ENCODE results near the gene CDKAL1. TPM values are rescaled to one million over a fixed set of nuclear protein-coding genes. Genes with fewer than 3 reads are reported as not detected.

CDKAL1 gene
- total and polyA plus RNA-seq, 2 of the 8 experiments (the other 6 are each of a cell fraction or from before 2014, with no cell fraction given) = 8.4 to 24.6 TPM

DNA sequence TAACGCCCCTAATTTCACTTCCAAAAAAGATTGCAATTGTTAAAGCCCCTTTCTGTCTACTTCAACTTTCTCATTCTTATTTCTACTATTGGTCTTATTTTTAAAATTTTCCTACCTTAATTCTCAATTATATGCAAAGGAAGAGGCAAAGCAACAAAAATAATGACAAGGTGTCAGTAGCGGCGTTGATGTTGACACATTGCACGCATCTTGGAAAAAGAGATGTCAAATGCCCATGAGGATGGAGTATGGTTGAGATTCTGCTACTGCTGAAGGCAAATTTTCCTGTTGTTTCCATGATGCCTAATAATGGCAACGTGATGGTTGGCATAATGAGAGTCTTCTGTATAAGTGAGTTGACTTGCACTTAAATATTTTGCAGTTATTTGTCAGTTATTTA, 258.9 kb downstream of the CDKAL1 start (continued):
- TF ChIP-seq, protein P1, sequence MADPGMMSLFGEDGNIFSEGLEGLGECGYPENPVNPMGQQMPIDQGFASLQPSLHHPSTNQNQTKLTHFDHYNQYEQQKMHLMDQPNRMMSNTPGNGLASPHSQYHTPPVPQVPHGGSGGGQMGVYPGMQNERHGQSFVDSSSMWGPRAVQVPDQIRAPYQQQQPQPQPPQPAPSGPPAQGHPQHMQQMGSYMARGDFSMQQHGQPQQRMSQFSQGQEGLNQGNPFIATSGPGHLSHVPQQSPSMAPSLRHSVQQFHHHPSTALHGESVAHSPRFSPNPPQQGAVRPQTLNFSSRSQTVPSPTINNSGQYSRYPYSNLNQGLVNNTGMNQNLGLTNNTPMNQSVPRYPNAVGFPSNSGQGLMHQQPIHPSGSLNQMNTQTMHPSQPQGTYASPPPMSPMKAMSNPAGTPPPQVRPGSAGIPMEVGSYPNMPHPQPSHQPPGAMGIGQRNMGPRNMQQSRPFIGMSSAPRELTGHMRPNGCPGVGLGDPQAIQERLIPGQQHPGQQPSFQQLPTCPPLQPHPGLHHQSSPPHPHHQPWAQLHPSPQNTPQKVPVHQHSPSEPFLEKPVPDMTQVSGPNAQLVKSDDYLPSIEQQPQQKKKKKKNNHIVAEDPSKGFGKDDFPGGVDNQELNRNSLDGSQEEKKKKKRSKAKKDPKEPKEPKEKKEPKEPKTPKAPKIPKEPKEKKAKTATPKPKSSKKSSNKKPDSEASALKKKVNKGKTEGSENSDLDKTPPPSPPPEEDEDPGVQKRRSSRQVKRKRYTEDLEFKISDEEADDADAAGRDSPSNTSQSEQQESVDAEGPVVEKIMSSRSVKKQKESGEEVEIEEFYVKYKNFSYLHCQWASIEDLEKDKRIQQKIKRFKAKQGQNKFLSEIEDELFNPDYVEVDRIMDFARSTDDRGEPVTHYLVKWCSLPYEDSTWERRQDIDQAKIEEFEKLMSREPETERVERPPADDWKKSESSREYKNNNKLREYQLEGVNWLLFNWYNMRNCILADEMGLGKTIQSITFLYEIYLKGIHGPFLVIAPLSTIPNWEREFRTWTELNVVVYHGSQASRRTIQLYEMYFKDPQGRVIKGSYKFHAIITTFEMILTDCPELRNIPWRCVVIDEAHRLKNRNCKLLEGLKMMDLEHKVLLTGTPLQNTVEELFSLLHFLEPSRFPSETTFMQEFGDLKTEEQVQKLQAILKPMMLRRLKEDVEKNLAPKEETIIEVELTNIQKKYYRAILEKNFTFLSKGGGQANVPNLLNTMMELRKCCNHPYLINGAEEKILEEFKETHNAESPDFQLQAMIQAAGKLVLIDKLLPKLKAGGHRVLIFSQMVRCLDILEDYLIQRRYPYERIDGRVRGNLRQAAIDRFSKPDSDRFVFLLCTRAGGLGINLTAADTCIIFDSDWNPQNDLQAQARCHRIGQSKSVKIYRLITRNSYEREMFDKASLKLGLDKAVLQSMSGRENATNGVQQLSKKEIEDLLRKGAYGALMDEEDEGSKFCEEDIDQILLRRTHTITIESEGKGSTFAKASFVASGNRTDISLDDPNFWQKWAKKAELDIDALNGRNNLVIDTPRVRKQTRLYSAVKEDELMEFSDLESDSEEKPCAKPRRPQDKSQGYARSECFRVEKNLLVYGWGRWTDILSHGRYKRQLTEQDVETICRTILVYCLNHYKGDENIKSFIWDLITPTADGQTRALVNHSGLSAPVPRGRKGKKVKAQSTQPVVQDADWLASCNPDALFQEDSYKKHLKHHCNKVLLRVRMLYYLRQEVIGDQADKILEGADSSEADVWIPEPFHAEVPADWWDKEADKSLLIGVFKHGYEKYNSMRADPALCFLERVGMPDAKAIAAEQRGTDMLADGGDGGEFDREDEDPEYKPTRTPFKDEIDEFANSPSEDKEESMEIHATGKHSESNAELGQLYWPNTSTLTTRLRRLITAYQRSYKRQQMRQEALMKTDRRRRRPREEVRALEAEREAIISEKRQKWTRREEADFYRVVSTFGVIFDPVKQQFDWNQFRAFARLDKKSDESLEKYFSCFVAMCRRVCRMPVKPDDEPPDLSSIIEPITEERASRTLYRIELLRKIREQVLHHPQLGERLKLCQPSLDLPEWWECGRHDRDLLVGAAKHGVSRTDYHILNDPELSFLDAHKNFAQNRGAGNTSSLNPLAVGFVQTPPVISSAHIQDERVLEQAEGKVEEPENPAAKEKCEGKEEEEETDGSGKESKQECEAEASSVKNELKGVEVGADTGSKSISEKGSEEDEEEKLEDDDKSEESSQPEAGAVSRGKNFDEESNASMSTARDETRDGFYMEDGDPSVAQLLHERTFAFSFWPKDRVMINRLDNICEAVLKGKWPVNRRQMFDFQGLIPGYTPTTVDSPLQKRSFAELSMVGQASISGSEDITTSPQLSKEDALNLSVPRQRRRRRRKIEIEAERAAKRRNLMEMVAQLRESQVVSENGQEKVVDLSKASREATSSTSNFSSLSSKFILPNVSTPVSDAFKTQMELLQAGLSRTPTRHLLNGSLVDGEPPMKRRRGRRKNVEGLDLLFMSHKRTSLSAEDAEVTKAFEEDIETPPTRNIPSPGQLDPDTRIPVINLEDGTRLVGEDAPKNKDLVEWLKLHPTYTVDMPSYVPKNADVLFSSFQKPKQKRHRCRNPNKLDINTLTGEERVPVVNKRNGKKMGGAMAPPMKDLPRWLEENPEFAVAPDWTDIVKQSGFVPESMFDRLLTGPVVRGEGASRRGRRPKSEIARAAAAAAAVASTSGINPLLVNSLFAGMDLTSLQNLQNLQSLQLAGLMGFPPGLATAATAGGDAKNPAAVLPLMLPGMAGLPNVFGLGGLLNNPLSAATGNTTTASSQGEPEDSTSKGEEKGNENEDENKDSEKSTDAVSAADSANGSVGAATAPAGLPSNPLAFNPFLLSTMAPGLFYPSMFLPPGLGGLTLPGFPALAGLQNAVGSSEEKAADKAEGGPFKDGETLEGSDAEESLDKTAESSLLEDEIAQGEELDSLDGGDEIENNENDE (IDR thresholded peaks at IDR 0.05; ENCODE audit: insufficient replicate concordance, low read length) = no peak
- TF ChIP-seq KDM5A (IDR thresholded peaks at IDR 0.05; ENCODE audit: low read length) = no peak

All from H1 (cell line).